ENCODE measurements around the gene SLC48A1.
"Not testable (repeated sequence)": the region's sequence is repeated elsewhere in the genome, so short reads cannot be mapped to it uniquely, and the experiment has no call there.

Gene SLC48A1

GRCh38 chr12:47813511-47814196, 40.6 kb downstream of the SLC48A1 start:
- no peak for DNase-seq

- DNase-seq = no peak
Observed at GRCh38 chr12:47814539-47815170, 41.6 kb downstream of the SLC48A1 start.

GRCh38 chr12:47815447-47815846, 42.4 kb downstream of the SLC48A1 start:
- DNase-seq = not testable (repeated sequence)

GRCh38 chr12:47816403-47817271, 43.6 kb downstream of the SLC48A1 start:
- no peak for DNase-seq

- no peak for DNase-seq
Observed at GRCh38 chr12:47817272-47818006, 44.4 kb downstream of the SLC48A1 start.

GRCh38 chr12:47818007-47818376, 45.0 kb downstream of the SLC48A1 start:
- DNase-seq = no peak

GRCh38 chr12:47818467-47819137, 45.6 kb downstream of the SLC48A1 start:
- DNase-seq = no peak

GRCh38 chr12:47819138-47819895, 46.3 kb downstream of the SLC48A1 start:
- no peak for DNase-seq

GRCh38 chr12:47819896-47820630, 47.0 kb downstream of the SLC48A1 start, which contains the start of gene HDAC7:
HDAC7 (minus strand) TSS chr12:47819903; CDS start chr12:47819785, 118 bp downstream.
- DNase-seq = peak; percentile 42

GRCh38 chr12:47820631-47821345, 47.8 kb downstream of the SLC48A1 start:
- DNase-seq = no peak

GRCh38 chr12:47821346-47821706, 48.3 kb downstream of the SLC48A1 start:
- no peak for DNase-seq

GRCh38 chr12:47822401-47822800, 49.4 kb downstream of the SLC48A1 start:
- DNase-seq = no peak

- no peak for DNase-seq
Observed at GRCh38 chr12:47822863-47823262, 49.8 kb downstream of the SLC48A1 start.

- no peak for DNase-seq
Observed at GRCh38 chr12:47823422-47824086, 50.5 kb downstream of the SLC48A1 start.

GRCh38 chr12:47824198-47824597, 51.2 kb downstream of the SLC48A1 start:
- DNase-seq = no peak

GRCh38 chr12:47824635-47825034, 51.6 kb downstream of the SLC48A1 start:
- DNase-seq = no peak

GRCh38 chr12:47825173-47825639, 52.2 kb downstream of the SLC48A1 start:
- no peak for DNase-seq

- no peak for DNase-seq
Observed at GRCh38 chr12:47828008-47828975, 55.3 kb downstream of the SLC48A1 start.
